Measurements from ENCODE around the gene IGF2R. TPM values are rescaled to one million over a fixed set of nuclear protein-coding genes. Genes with fewer than 3 reads are reported as not detected.
"Not testable (repeated sequence)": the region's sequence is repeated elsewhere in the genome, so short reads cannot be mapped to it uniquely, and the experiment has no call there.

The IGF2R gene
- polyA plus RNA-seq, 4 donors: 55.1 to 59.1 (median 57.3) TPM

- no peak for DNase-seq (ENCODE audit: low read depth in 4 of 4, low spot score in 3 of 4)
Measured at GRCh38 chr6:160112628-160113299, 143.9 kb downstream of the IGF2R start.

- not testable (repeated sequence) for DNase-seq (ENCODE audit: low read depth in 4 of 4, low spot score in 3 of 4)
Measured at GRCh38 chr6:160114536-160114935, 145.7 kb downstream of the IGF2R start.

- no peak for DNase-seq (ENCODE audit: low read depth in 4 of 4, low spot score in 3 of 4)
Measured at GRCh38 chr6:160115421-160115820, 146.5 kb downstream of the IGF2R start.

DNA sequence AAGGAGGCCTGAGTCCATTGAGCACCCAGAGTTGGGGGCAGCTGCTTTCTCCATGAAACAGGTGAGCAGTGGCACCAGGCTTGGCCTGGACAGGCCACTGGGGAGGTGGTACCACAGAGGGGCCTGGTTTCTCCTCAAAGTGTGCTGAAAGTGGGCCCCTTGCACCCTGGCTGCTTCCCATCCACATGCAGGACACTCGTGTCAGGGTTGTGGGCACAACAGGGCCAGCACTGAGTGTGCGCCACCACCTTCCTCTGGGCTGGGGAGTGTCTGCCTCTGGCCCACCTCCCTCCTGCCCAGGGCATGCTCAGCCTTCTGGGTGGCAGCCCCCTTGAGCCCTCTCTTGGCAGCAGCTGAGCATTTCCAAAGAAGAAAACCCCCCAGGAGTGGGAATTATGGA lies 147.5 kb downstream of the IGF2R start:
- no peak for DNase-seq (ENCODE audit: low read depth in 4 of 4, low spot score in 3 of 4)

DNA sequence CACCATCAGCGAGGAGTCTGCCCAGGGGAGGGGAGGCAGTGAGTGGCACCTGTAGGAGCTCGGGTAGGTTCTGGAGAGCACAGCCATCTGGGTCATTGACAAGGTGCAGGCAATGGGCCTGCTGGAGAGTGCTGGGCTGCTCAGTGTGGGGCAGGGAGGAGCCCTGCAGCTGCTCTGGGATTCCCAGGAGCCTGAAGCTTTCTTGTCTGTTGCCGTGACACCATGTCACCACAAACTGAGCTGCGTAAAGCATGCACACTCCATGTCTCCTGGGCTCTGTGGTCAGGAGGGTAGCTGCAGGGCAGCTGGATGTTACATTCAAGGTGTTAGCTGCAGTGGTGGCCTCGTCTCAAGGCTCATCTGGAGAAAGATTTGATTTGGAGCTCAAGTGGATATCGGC lies 148.3 kb downstream of the IGF2R start:
- DNase-seq (ENCODE audit: low read depth in 4 of 4, low spot score in 3 of 4): no peak

DNA sequence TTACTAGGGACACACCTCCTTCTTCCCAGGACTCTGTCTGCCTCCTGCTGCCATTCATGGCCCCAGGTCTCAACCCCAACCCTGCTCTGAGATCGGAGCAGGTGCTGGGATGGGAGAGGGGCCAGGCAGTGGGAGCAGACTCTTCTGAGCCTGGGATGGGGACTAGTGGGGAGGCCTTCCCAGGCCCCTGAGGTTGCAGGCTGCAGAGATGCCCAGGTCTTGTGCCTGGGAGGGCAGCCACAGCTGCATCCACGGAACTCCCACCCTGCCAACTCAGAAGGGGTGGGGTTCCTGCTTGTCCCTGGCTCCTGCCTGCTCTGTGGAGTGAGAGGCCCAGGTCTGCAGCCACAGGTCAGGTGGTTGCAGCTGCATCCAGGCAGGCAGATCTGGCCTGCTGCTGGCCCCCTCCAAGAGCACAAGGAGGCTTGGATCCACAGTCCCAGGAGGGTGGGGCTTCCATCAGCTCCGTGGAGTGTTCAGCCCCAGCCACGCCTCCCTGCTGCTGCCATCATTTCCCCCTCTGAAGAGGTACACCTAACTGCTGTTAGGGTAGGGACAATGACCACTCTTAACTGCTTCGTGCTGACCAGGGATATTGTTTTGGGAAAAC lies 149.8 kb downstream of the IGF2R start:
- DNase-seq (ENCODE audit: low read depth in 4 of 4, low spot score in 3 of 4): no peak

GRCh38 chr6:160120087-160120486 lies 151.2 kb downstream of the IGF2R start:
- DNase-seq (ENCODE audit: low read depth in 4 of 4, low spot score in 3 of 4): no peak

DNA sequence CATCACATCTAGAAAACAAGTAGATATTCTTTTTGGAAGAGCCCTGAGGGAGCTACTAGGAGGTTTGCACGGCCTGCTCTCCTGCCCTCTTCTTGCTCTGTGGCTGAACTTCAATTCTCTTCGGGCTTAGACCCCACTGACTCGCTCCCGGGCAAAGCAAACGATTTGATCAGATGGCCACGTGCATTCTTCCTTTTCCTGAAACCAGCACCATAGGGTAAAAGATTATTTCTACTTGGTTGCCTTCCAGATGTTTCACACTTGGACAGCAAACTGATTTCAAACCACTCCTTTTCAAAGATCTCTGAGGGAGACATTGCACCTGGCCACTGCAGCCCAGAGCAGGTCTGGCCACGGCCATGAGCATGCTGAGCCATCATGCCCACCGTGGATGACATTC lies 152.7 kb downstream of the IGF2R start, which contains the start of gene SLC22A1:
SLC22A1 (plus strand) TSS at position 258 of the 400 bp plus-strand sequence; CDS start at position 379, 121 bp downstream.
- no peak for DNase-seq (ENCODE audit: low read depth in 4 of 4, low spot score in 3 of 4)

GRCh38 chr6:160121981-160122380 lies 153.1 kb downstream of the IGF2R start:
- no peak for DNase-seq (ENCODE audit: low read depth in 4 of 4, low spot score in 3 of 4)

DNA sequence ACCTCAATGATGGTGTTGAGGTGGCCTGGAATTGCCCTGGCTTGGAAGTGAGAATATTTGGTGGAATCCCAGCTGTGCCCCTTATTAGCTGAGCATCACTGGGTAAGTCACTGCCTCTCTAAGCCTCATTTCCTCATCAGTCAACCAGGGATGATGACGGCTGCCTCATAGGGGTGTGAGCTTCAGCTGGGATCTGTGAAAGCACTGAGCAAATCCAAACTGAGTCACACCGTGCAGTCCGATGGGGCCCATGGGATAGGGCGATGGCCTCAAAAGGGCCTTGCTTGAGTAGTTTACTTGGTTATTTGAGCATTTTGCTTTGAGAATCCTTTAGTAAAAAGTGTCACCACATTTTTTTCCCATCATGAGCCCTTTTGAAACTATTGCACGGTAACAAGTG lies 153.9 kb downstream of the IGF2R start:
- no peak for DNase-seq (ENCODE audit: low read depth in 4 of 4, low spot score in 3 of 4)

- DNase-seq (ENCODE audit: low read depth in 4 of 4, low spot score in 3 of 4): no peak
Measured at GRCh38 chr6:160124007-160124406, 155.1 kb downstream of the IGF2R start.

DNA sequence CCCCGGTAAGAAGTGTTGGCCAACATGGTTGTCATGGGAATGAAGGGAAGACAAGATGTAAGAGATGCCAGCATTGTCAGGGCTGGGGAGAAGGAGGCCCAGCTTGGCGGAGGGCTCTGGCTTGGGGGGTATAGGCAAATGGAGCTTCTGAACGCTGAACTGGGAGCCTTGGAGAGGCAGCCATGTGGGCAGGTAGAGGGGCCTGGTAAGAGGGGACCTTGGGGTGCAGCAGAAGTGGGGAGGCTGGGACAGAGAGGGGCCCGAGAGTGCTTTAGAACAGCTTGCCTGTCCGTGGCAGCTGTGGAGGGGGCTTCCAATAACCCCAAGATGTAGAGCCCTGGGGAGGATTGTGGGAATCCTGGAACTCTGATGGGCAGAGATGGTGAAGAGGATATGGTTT lies 155.7 kb downstream of the IGF2R start:
- DNase-seq (ENCODE audit: low read depth in 4 of 4, low spot score in 3 of 4): no peak

DNA sequence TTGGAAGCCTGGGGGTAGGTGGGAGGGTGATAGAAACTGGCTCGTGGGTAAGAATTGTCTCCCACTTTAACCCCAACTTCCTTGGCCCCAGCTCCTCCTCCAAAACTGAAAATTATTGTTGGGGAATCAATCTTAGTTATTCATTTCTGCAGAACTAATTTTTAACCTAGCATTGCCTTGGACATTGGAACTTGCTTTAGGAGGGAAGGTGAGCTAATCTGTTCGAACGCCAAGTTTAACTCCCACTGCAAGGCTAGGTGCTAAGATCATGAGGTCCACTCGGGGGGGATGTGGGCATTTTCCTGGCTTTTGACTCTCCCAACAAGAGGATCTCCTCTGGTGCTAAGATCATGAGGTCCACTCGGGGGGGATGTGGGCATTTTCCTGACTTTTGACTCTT lies 156.2 kb downstream of the IGF2R start:
- not testable (repeated sequence) for DNase-seq (ENCODE audit: low read depth in 4 of 4, low spot score in 3 of 4)

DNA sequence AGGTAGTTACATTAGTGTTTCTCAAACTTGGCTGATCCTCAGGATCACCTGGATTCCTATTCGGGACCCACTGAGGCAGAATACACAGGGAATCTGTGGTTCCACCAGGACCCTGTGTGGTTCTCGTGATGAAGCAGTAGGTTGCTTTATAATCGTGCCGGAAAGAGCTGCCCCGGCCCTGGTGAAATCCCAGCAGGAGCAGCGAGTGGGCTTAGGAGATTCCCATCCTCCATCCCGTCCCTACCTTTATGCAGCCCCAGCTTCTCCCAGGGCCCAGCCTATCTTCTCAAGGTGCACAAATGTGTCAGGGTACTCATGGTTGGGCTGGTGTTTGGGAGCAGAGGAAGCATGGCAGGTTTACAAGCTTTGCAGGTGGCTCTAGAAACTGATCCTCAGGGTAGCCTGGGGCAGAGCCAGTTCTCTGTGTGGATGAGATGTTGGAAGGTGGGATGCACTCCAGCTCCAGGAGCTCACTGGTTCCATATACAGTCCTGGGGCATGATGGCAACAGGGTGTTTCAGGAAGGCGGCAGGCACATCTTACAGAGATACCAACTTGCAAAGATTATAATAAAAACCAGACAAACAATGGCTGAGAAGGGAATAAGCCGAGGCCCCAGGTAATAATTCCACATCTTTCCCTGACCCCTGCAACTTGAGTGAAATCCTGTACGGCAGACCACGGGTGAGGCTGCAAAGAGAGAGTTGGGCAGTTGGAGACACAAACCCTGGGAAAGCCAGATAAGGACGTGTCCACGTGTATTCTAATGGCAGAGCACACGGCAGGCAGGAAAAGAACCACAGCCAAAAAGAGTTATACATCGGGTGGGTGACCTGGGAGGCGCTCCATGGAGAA lies 158.6 kb downstream of the IGF2R start:
- DNase-seq (ENCODE audit: low read depth in 4 of 4, low spot score in 3 of 4): no peak

- no peak for DNase-seq (ENCODE audit: low read depth in 4 of 4, low spot score in 3 of 4)
Measured at GRCh38 chr6:160128125-160128683, 159.3 kb downstream of the IGF2R start.

DNA sequence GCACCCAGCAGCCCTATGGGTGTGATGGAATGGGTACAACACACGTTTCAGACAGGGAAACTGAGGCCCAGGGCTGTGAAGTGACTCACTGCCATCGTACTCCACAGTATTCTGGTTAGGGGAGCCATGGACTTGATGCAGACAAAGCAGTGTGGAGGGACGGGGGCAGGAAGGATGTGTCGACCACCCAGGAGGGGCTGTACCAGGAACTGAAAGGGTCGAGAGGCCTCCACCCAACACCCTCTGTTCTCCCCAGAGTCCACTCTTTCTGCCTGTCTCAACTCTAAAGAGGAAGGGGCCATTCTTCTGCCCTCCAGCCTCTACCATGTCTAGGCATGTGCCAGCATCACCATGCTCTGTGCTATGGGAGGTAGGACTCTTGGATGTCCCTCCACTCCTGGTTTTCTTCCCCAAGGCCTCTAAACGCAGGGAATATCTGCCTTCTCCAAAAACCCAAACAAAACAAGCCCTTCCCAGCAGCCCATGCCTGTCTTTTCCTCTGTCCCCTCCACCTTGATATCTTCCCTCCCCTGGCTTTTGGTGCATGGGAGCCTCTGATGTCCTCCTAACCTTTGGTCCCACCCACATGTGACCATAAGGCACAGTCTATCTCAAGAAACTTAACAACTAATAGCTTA lies 160.1 kb downstream of the IGF2R start:
- DNase-seq (ENCODE audit: low read depth in 4 of 4, low spot score in 3 of 4): no peak

GRCh38 chr6:160129881-160130615 lies 161.2 kb downstream of the IGF2R start:
- DNase-seq (ENCODE audit: low read depth in 4 of 4, low spot score in 3 of 4): no peak

DNA sequence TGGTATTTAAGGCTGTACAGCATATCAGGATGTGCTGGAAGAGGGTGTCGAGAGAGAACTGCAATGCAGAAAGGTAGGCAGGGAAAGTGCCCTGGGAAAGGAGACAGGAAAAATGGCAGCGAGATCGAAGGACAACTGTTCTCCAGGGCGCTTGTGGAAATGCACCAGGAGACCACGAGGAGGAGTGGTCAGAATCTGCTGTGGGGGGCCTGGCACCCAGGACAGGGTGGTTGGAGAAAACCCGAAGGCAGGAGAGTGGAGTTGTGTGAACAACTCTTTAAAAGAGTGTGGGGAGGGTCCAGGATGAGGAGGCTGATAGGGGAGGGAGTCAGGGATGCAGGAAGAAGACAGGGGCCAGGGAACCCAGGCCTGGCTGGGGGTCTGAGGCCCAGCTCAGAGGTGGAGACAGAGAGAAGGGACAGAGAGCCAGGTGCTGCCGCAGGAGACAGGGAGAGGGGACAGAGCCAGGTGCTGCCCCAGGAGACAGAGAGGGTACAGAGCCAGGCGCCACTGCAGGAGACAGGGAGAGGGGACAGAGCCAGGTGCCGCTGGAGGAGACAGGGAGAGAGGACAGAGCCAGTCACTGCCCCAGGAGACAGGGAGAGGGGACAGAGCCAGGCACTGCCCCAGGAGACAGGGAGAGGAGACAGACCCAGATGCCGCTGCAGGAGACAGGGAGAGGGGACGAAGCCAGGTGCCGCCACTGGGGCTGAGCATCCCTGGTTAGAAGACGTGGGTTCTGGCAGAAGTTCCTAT lies 162.0 kb downstream of the IGF2R start:
- no peak for DNase-seq (ENCODE audit: low read depth in 4 of 4, low spot score in 3 of 4)

GRCh38 chr6:160131636-160132296 lies 162.9 kb downstream of the IGF2R start:
- DNase-seq (ENCODE audit: low read depth in 4 of 4, low spot score in 3 of 4): no peak
